CD4-positive, alpha-beta T cell (primary cell): ENCODE results near the gene TUBB6. TPM values are rescaled to one million over a fixed set of nuclear protein-coding genes. Genes with fewer than 3 reads are reported as not detected.
A peak's percentile ranks its signal among the peaks of the same experiment; 100 is the strongest.

Source experiments
- ATAC-seq: fragments of 200-7000 bp; cut with Tn5 transposase; one replicate; pipeline ENCODE4 v1.10.0; 2022; ENCODE audit warnings: mild to moderate bottlenecking; ENCODE audit not compliant: poor library complexity
- CTCF ChIA-PET: fragments of 350-600 bp; sonication (Branson Sonifier 250); formaldehyde crosslinking; loops from one replicate; lab custom pipeline; 2021; ENCODE audit warnings: antibody characterized with exemption, inconsistent platforms; lab: Charles Lee
- POLR2A ChIA-PET: fragments of 350-600 bp; sonication (Branson Sonifier 250); formaldehyde crosslinking; loops from one replicate; lab custom pipeline; 2021; ENCODE audit warnings: antibody characterized with exemption, inconsistent platforms; lab: Charles Lee
- DNase-seq, 14 experiments: peaks; one replicate each; pipeline ENCODE4 v3.0.0-alpha.2; 2013 to 2020; ENCODE audit warnings: mixed read lengths in 2 of 14
- H3K27ac ChIP-seq, 2 donors: one replicate each; pipeline versions ENCODE4 v1.5.1 to v1.7.0; 2013; ENCODE audit warnings: low read length in 2 of 2, low read depth in 1 of 2, mild to moderate bottlenecking in 1 of 2
- H3K27me3 ChIP-seq, 2 experiments: 1 replicate in 1 of 2; 2 replicates in 1 of 2; pipeline versions ENCODE4 v1.6.1 to v1.7.0; 2013; ENCODE audit warnings: low read length in 2 of 2, control low read depth in 1 of 2, mild to moderate bottlenecking in 1 of 2, moderate library complexity in 1 of 2; ENCODE audit not compliant: insufficient read depth in 2 of 2, control insufficient read depth in 1 of 2
- H3K36me3 ChIP-seq: one replicate; pipeline ENCODE4 v1.6.1; 2013; ENCODE audit warnings: low read length, control low read depth; ENCODE audit not compliant: insufficient read depth
- H3K4me1 ChIP-seq: one replicate; pipeline ENCODE4 v1.6.1; 2013; ENCODE audit warnings: low read length, control low read depth; ENCODE audit not compliant: insufficient read depth
- H3K4me3 ChIP-seq: one replicate; pipeline ENCODE4 v1.5.1; 2013; ENCODE audit warnings: mild to moderate bottlenecking, low read length, moderate library complexity
- H3K9me3 ChIP-seq, 2 experiments: 1 replicate in 1 of 2; 2 replicates in 1 of 2; pipeline versions ENCODE4 v1.6.1 to v1.7.0; 2013; ENCODE audit warnings: low read length in 2 of 2, mild to moderate bottlenecking in 2 of 2, control low read depth in 1 of 2, moderate library complexity in 1 of 2; ENCODE audit not compliant: control insufficient read depth in 1 of 2, insufficient read depth in 1 of 2
- H3K27ac Mint-ChIP-seq: one replicate; pipeline ENCODE4 v1.8.0; 2020; ENCODE audit warnings: mixed read lengths
- H3K27me3 Mint-ChIP-seq: one replicate; pipeline ENCODE4 v1.8.0; 2021; ENCODE audit warnings: mixed read lengths
- H3K36me3 Mint-ChIP-seq: one replicate; pipeline ENCODE4 v1.8.0; 2021; ENCODE audit warnings: low read depth, mixed read lengths
- H3K4me1 Mint-ChIP-seq: one replicate; pipeline ENCODE4 v1.8.0; 2021; ENCODE audit warnings: low read depth, mixed read lengths
- H3K4me3 Mint-ChIP-seq: one replicate; pipeline ENCODE4 v1.8.0; 2020; ENCODE audit warnings: mild to moderate bottlenecking, mixed read lengths
- H3K9me3 Mint-ChIP-seq: one replicate; pipeline ENCODE4 v1.8.0; 2020; ENCODE audit warnings: mixed read lengths
- CTCF ChIP-seq: fragments of 200-600 bp; IDR thresholded peaks from one replicate; pipeline ENCODE4 v1.8.0; 2022; ENCODE audit warnings: antibody characterized with exemption, mild to moderate bottlenecking
- intact Hi-C, 2 experiments: fragments of 100-400 bp; cut with DNase I in 1 of 2; cut with micrococcal nuclease in 1 of 2; formaldehyde crosslinking; loops; one replicate each; pipeline versions ENCODE4 v1.15.1 to v1.9.0; 2023 to 2025; cut with DNase I, micrococcal nuclease
- total RNA-seq, 174 experiments: library from RNA in 2 of 174; stranded (reverse) in 2 of 174; gene quantifications; one replicate each; pipeline ENCODE4 v1.2.3 and lab custom pipeline; 2021 to 2026

The TUBB6 gene
- total RNA-seq, 2 experiments from 2014 or later = 0.88 to 0.98 TPM

- ATAC-seq (no peak), DNase-seq (no peak)
- TF ChIP-seq CTCF = no peak
- H3K4me3 ChIP-seq = no peak overlapping the region
- Mint-ChIP-seq H3K27me3 (peaks cover 30% of the 10 kb centered on the region), H3K9me3 (no peaks in the 10 kb centered on the region), H3K36me3 (no peaks in the 10 kb centered on the region), H3K4me1 (no peaks in the 10 kb centered on the region), H3K4me3 (no peak overlapping the region), H3K27ac (no peak overlapping the region)
- POLR2A ChIA-PET = no interaction called here
- intact Hi-C loops = no loop called here
- CTCF ChIA-PET = no interaction called here
- H3K27me3 ChIP-seq = no peaks in the 10 kb centered on the region
- H3K36me3 ChIP-seq = no peaks in the 10 kb centered on the region
- no peaks in the 10 kb centered on the region for H3K4me1 ChIP-seq
- H3K27ac ChIP-seq = no peak overlapping the region
- H3K9me3 ChIP-seq = no peaks in the 10 kb centered on the region
Measured at GRCh38 chr18:12264864-12265263, 43.2 kb upstream of the TUBB6 start.

- Histone ChIP-seq H3K27ac (no peak overlapping the region), H3K9me3 (no peaks in the 10 kb centered on the region), H3K27me3 (peaks cover 5 to 8% of the 10 kb centered on the region in 2 experiments), H3K4me1 (peaks cover 5% of the 10 kb centered on the region), H3K36me3 (no peaks in the 10 kb centered on the region), H3K4me3 (peak overlapping the region; percentile 37)
- Mint-ChIP-seq H3K9me3 (no peaks in the 10 kb centered on the region), H3K27me3 (peaks cover 15% of the 10 kb centered on the region), H3K36me3 (no peaks in the 10 kb centered on the region), H3K4me3 (peak overlapping the region; percentile 48), H3K27ac (no peak overlapping the region), H3K4me1 (no peaks in the 10 kb centered on the region)
- peak; percentile 44 for TF ChIP-seq CTCF
- intact Hi-C loops = no loop called here
- CTCF ChIA-PET = interaction anchor here (0.7 kb wide), 1 partner anchor 9 kb away, joined by 3 read pairs; no protein-coding TSS in a partner anchor
- POLR2A ChIA-PET = no interaction called here
- ATAC-seq (peak; percentile 66), DNase-seq (peak in 12 of 14 experiments; percentile 3 to 72 (median 34))
Measured at GRCh38 chr18:12271376-12272235, 36.4 kb upstream of the TUBB6 start.

- intact Hi-C loops = no loop called here
- no peaks in the 10 kb centered on the region for H3K9me3 ChIP-seq
- H3K4me3 ChIP-seq = no peak overlapping the region
- peaks cover 5 to 10% of the 10 kb centered on the region in 2 experiments for H3K27me3 ChIP-seq
- Mint-ChIP-seq H3K27ac (no peak overlapping the region), H3K36me3 (no peaks in the 10 kb centered on the region), H3K4me3 (no peak overlapping the region), H3K9me3 (no peaks in the 10 kb centered on the region), H3K27me3 (peaks cover 24% of the 10 kb centered on the region), H3K4me1 (no peaks in the 10 kb centered on the region)
- no peak for TF ChIP-seq CTCF
- POLR2A ChIA-PET = no interaction called here
- H3K27ac ChIP-seq = no peak overlapping the region
- no peaks in the 10 kb centered on the region for H3K36me3 ChIP-seq
- CTCF ChIA-PET = no interaction called here
- peaks cover 5% of the 10 kb centered on the region for H3K4me1 ChIP-seq
- no peak for ATAC-seq
- no peak for DNase-seq
Measured at GRCh38 chr18:12274793-12275192, 33.2 kb upstream of the TUBB6 start.
